ENCODE results near the gene SPATS2L.

The SPATS2L gene

DNA sequence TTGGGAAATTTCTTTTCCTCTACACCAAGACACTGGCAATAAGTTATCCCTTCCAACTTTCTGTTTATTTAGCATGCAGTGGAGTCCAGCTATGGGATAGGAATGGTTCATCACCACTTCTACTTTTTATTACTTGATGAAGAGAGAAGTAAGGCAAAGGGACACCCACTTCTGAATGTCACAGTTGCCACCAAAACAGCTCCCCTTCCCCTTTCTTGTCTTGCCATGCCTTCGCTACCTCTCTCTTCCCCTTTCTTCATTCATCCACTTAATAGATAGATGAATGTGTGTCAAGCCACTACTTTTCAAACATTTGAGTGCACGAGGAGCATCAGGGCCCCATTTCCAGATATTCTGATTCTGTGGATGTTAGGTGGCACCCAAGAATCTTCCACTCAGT lies 143.8 kb downstream of the SPATS2L start:
- no peak for DNase-seq

GRCh38 chr2:200451511-200451910 lies 145.0 kb downstream of the SPATS2L start:
- DNase-seq: no peak

GRCh38 chr2:200452377-200452776 lies 145.9 kb downstream of the SPATS2L start:
- no peak for DNase-seq

DNA sequence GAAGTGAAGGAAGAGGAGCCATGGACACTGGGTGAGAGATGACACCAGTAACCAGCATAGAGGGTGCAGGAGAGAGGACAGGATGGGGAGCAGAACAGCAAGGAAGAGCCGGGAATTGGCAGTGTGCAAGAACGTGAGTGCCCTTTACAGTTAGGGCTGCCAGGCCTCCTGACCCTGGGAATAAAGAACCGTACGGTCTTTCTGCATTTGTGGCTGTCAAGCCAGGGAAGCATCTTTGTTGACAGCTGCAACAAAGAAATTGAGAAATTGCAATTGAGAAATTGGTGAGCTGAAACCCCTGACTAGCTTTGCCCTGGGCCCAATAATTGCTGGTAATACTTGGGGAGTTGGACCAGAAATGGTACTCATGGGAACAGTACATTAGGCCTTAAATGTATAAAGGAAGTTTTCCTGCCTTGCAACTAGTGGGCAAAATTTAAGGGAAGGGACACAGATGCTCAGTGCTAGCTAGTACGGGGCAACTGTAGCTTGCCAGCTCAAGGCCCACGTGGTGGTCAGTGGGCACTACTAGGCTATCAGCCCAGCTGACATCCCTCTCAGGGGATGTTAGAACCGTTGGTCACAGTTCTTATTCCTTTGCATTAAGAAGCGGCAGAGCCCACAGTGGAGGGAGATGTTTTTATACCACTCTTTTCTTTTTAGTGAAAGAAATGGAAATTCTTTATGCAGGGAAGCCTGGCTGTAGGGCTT lies 146.8 kb downstream of the SPATS2L start:
- DNase-seq: no peak

DNA sequence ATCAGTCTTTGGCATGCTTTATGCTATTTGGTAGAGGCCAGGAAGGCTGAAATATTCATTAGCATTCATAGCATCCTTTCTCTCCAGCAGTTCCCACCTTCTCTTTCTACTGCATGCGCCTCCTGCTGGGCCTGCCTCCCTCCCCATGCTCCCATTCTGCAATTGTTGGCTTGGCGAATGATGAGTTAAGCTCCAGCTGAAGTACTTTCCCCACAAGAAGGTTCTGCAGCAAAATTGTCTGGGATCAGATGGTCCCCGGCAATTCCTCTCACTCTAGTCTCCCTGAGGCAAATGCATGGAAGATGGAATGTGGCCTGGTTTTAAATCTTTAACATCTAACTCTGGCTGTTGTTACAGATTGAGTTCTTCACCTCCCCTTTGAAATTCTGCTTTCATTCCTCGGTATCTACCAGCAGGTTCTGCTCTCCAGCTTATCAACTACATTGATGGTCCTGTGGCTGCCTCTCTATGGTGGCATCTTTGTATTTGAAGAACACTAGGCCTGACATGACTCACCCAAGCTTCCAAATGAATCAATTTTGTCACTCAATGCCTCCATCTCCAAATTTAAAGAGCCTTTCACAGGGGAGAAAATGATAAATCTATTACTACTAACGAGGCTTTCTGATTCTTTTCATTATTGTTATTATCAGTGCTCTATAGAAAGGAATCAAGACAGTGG lies 147.5 kb downstream of the SPATS2L start:
- no peak for DNase-seq

DNA sequence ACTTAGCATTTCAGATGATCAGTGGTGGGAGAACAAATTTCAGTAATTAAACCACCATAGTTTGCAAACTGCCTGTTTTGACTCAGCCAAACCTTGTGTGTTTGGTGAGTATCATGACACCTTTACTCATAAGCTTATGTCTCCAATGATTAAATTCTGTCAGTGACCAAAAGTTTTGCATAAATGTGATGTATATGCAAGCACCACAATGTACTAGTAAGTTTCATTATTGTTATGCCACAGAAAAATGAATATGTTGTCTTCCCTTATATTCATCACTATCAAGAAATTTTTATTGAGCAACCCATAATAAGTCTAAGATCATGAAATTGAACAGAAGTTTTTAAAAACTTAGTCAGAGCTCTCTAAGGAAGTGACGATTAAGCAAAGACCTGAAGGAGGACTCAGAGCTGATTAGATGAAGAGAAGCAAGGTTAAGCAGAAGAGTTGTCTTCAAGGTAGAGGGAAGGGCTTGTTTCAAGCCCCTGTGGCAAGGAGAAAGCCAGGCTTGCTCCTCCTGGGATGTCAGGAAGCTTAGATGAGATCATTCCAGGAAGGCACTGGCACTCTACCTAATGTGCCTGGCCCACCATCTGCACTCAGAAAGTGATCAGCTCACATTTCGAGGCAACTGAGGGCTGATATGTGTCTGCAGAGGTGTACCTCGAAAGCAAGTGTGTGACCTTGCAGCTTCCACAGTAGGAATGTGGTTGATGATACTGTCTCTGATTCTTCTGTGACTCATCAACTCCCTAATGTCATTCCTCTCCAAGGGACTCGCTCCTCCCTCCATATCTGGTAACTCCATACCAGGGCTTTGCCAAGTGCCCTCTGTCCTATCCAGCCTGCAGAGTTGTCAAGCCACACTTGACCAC lies 148.7 kb downstream of the SPATS2L start:
- DNase-seq: no peak

- no peak for DNase-seq
These were observed 149.5 kb downstream of the SPATS2L start for GRCh38 chr2:200455958-200456421.

GRCh38 chr2:200456567-200456966 lies 150.1 kb downstream of the SPATS2L start:
- DNase-seq: no peak

- no peak for DNase-seq
These were observed 152.6 kb downstream of the SPATS2L start for GRCh38 chr2:200459101-200459500.

DNA sequence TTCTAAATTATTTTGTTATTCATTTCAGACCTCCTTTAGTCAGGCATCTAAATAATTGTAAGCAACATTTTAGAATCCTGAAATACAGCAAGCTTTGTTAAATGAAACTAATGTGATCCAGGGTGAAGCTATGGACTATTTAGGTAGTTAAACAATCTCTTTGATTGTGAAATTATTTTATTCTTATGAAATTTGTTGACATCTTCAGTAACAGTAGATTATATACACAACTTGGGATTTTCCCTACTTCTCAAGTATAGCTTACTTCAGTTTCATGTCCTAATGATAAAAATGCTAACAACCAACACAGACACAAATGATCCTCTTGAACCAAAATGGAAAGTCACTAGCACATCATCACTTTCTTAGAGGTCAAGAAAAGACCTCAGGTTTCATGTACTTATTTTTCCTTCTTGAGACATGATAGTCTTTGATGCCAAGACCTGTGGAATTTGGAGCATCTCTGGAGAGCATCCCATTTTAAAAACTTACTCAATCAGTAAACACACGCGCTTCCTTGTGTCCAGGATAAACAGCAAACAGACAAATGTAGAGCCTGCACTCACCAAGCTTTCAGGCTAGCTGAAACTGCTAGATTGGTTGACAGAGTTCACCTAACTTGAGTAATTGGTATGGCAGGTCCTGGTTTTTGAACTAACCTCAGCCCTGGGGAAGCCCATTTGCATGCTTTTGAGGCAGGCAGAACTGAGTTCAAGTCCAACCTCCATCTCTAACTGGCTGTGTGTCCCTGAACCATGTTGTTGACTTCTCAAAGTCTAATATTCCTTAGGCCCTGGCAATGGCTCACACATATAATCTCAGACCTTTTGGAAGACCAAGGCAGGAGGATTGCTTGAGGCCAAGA lies 155.6 kb downstream of the SPATS2L start:
- DNase-seq: no peak

DNA sequence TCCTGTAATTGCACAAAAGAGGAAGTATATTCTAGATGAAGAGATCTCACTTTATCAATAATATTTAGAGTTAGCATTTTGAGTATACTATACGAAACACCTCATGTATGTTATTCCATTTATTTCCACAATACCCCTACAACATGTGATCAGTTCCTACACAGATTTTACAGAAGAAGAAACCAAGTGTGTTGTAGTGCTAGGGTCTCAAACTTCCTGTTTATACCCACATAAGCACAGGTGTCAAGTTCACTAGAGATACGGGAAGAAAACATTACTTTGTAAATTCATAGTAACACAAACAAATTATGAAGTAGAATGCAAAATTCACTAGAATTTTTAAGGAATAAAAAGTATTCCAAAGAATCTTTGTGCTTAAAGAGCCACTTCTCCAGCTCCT lies 157.0 kb downstream of the SPATS2L start:
- DNase-seq: no peak

GRCh38 chr2:200466425-200467418 lies 160.2 kb downstream of the SPATS2L start:
- no peak for DNase-seq

DNA sequence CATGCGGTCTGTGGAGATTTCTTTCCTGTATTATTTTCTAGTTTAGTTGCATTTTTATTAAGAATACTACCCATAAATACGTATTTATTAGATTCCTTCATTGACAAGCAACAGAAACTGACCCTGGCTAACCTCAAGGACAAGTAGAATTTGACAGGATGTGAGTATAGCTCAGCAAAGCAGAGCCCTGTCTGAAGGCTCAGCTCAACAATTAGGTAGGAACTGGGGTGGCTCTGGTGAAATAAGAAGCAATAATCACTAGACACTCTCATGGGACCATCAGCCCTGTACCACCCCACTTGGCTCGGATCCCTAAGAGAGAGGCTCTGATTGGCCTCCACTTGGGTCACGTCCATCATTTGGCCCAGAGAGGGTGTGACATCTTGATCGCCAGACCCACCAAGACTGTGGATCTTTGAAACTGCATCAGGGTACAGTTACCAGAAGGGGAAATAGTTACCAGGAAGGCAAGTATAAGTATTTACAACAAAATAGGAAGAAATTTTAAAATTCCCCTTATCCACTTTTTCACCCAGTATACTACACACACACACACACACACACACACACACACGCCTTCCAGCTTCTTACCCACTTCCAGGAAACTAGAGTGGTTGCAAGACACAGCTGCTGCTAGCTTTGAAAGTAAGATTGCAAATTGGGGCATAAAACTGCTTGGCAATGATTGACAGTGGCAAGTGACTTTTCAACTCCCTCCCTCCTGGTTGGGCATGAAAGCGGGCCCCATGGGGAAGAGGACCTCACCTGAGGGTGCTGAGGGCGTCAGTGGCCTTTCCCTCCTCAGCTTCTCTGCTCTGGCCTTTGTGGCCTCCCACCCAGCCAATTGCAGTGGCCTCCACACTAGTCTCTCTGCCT lies 161.6 kb downstream of the SPATS2L start:
- no peak for DNase-seq

DNA sequence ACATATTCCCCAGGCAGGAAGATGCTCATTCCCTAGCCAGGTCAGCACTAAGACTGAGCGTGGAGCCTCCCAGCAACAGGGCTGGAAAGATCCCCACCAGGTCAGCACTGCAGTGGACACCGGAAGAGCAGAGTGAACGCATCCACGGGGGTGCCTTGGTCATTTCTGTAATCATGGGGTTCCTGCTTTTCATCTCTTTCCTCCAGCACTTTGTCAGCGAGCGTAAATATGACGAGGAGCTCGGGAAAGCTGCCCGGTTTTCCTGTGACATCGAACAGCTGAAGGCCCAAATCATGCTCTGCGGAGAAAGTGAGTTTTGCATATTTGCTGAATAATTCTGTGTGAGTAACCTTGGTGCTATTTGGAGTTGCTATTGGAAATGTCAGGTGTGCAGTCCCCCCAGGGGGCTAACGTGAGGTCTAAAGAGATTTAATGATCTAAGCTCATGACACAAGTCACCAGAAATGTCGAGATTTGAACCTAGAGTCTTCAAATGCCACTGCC lies 163.3 kb downstream of the SPATS2L start:
- no peak for DNase-seq

GRCh38 chr2:200470230-200470629 lies 163.7 kb downstream of the SPATS2L start:
- no peak for DNase-seq

DNA sequence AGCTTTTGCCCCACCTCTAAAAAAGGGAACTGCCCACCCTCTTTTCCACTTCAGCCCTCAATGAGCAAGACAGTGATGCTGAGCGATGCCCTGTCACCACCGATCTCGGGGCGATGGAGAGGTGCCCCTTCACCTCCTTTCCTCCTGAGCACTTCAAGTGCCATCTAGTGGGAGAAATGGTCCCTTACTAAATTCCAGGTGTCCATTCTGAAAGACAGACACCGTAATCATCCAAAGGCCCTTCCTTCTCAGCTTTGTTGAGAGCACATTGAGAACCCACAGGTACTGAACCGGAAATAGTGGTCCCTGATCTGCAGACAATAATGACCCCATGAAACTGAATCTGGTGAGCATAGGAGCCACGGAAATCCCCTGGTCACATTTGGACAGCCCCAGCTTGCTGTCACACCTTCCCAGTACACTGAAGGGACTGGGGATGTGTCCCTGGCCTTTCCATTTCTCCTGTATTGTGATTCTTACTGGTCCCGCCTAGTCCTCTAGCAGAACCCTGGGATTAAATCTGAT lies 164.9 kb downstream of the SPATS2L start:
- DNase-seq: no peak

- no peak for DNase-seq
These were observed 165.6 kb downstream of the SPATS2L start for GRCh38 chr2:200471928-200472645.

- DNase-seq: no peak
These were observed 166.5 kb downstream of the SPATS2L start for GRCh38 chr2:200472853-200473464.

Measured in activated gamma-delta T cell (primary cell).